Measurements from ENCODE around the gene C6orf120.
A peak's percentile ranks its signal among the peaks of the same experiment; 100 is the strongest.

C6orf120 gene

DNA sequence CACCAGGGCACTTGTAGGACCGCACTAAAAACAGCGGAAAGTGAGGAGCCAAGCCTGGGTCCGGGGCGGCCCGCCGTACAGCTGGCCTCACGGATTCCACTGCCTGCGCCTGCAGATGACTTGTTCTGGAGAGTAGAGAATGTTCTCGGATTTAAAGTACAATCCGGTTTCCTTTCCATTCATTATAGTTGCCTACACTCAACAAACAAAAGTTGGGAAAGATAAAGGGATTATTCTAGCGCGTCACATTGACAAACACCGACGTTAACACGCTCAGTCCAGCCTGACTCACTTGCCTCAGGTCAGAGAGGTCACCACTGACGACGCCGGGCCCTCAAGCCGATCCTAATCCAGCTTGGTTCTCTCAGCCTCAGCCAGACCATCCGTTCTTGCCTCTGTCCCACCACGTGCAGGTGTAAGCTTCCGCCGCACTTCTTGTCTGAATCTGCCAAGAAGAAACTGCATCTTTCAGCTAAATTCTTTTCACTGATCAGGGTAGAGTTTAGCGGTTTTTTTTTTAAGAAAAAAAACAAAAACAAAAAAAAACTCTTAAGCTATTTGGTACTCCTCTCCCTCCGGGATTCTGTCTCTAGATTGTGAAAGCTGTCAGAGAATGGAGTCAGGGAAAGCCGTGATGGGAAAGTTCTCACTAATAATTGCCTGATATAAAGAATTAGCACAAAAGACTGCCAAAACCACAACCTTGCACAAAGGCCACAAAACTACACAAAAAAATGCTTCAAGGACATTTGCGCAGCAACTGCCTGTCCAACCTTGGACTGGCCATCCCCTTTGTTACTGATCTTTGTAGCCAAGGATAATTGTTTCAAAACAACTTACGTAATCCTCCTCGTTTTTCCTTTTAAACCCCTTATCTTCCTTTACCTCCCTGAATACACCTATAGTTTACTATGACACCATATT lies 23.5 kb downstream of the C6orf120 start:
- DNase-seq: peak; percentile 13 to 39

DNA sequence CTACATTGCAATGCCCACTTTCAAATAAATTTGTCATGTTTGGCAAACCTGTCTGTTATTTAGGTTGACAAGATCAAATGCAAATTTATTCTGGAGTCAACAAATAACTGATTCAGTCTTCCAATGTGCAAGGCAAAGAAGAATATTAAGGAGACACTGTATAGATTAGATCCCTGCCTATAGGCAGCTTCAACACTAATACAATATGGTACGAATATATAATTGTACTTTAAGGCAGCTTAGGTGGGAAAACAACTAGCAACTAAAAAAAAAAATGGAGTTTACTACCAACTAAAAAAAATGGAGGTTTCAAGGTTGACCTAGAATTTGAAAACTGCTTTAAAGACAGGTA lies 24.1 kb downstream of the C6orf120 start:
- no peak for DNase-seq

DNA sequence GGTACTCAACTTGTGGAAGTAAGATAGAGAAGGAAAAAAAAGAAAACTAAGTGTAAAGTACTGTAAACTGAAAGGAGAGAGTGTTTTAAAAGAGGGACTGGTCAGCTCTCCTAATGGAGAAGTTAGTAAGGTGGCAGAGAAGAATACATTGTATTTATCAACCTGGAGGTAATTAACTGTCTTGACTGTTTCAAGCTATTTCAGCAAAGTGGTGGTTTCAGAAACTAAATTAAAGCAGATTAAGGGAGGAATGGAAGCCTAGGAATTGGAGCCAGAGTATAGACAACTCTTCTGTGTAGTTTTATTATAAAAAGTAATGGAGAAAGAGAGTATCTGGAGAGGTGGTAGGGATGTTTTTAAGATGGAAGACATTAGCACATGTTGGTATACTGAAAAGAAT lies 25.0 kb downstream of the C6orf120 start:
- DNase-seq: no peak

DNA sequence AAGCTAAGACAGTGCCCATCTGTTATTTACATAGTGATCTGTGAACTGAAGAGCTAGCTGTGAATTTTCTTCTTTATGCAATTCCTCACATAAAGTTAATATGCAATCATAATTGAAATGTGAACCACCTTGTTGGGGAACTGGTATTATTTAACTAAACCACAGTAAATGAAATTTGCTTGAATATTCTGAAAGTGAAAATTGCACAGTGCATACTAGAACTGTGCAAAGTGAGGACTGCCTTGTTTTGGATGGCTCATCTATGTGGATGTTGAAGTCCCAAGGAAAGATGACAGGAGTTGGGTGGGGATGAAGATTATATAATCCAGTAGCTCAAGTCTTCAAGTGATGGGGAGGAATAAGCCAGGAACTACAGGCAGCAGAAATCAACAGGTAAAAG lies 28.0 kb downstream of the C6orf120 start:
- no peak for DNase-seq

DNA sequence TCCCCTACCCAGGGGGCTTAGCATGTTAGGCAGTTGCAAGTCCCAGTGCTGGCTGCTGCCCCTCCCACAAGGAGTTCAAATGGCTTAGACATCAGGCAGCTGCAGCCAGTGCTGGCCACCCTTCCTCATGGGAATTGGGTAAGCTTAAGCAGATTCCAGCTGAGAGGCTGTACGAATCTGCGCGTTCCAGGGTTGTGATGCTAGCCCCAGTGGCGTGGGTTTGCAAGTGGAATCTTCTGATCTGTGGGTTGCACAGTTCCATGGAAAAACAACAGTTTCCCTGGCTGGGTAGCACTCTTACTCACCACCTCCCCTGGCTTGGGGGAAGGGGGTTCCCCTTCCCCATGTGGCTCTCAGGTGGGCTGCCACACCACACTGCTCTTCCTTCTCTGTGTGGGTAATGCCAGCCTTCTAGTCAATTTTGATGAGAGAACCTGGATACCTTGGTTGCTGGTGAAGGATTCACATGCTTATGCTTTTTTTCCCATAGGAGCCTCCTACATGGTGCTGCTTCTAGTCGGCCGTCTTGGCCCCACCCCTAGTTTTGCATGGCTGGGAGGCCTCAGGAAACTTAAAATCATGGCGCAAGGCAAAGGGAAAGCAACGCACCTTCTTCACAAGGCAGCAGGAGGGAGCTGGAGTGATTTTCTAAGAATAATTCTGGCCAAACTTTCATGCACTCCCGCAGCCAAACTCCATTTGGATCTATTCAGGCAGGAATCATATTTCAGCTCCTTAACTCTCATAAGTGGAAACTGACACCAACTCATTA lies 36.5 kb downstream of the C6orf120 start:
- no peak for DNase-seq

DNA sequence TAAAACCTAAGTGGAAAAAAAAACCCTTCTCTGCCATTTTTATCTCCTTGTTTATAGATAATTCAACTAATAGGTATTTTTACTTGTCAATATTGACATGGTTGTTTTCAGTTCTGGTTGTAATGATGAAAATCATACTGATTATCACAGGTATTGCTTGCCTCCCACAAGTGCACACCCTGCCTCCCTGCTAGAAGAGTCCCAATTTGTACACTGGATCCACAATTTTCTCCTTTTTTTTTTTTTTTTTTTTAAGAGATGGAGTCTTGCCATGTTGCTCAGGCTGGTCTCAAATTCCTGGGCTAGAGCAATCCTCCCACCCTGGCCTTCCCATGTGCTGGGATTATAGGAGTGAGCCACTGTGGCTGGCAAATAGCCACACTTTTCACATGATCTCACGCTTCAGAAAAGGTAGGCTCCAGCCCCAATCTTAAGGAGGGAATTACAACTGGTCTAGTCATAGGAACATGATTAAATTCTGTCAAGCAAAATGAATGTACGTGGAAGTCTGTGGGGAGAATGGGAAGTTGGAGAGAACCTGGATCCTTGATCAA lies 37.1 kb downstream of the C6orf120 start:
- no peak for DNase-seq

DNA sequence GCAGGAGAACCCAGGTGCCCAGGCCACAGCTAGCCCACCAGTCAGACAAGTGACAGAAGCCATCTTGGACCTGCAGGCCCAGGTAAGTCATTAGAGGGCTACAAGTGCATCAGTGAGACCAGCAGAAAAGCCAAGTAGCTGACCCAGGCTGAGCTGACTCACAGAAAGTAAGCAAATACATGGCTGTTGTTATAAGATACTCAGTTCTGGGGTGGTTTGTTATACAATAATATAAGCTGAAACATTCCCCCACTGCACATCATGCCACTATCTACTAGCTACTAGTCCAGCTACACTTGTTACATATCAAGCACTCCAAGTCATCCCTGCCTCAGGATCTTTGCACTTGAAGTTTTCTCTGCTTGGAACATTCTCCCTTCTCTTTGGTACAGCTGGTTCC lies 39.4 kb downstream of the C6orf120 start:
- DNase-seq: no peak

DNA sequence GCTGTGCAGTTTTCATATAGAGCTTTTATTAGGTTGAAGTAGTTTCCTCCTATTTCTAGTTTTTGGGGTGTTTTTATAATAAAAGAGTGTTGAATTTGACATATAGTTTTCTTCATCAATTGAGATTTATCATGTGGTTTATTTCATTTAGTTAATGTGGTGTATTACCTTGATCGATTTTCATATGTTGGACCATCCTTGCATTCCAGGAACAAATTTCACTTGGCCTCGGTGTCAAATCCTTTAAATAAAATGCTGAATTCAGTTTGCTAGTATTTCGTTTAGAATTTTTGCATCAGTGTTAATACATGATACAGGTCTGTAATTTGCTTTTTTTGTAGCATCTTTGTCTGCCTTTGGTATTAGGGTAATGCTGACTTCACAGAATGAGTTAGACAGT lies 43.5 kb downstream of the C6orf120 start:
- no peak for DNase-seq

DNA sequence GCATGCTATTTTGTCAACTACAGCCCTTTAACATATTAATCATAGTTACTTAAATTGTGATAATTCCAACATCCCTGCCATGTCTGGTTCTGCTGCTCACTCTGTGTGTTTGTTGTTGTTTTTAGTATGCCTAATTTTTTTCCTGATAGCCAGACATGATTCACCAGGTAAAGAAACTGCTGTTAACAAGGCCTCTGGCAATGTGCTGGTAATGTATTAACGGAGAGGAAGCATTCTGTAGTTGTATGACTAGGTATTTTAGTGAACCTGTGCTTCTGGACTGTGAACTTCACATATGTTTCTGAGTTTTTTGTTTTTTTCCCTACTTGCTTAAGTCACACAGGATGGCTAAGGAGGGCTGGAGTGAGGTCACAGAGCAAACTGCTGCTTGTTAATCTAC lies 44.6 kb downstream of the C6orf120 start:
- no peak for DNase-seq

DNA sequence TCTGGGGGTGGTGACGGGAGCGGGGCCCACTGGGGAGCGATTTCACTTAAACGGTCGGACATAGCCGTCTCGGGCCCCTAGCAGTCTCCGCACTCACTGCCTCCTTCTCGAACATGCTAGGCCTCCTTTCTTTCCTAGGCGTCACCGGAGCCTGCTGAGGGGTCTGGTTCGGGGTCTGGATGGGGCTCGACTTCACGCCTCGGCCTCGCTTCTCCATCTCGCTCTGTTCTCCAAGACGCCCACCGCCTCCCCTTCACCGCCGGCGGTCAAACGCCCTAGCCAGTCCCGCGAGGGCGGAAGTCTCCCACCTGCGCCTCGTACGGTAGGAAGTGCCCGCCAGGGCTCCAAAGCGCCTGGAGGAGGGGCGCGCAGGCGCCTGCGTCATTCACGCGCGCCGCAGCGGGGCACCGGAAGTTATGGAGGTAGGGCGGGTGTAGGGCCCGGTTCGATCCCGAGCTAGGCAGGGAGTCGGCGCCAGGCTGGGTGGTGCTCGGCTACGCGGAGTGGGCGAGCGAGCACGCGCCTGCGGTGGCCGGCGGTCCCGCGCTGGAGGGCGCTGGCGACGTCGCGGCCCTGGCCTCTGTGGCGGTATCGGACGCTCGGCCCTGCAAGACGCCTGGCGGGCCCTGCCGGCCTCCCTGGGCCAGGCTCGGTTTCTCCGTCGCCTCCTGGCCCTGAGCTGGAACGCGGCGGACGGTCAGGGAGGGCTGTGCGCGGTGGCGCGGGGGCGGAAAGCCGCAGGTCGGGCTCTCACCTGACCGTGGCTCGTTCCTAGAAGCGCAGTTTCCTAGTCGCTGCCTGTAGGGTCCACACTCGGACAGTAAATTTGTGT lies 49.5 kb downstream of the C6orf120 start, which contains the start of the genes DYNLT2 and ERMARD:
DYNLT2 (minus strand) TSS at position 331 of the 832 bp plus-strand sequence; CDS start at position 217, 114 bp downstream.
ERMARD (plus strand) TSS at position 381 of the 832 bp plus-strand sequence; CDS start at position 417, 36 bp downstream.
- peak; percentile 96 to 97 for DNase-seq

DNA sequence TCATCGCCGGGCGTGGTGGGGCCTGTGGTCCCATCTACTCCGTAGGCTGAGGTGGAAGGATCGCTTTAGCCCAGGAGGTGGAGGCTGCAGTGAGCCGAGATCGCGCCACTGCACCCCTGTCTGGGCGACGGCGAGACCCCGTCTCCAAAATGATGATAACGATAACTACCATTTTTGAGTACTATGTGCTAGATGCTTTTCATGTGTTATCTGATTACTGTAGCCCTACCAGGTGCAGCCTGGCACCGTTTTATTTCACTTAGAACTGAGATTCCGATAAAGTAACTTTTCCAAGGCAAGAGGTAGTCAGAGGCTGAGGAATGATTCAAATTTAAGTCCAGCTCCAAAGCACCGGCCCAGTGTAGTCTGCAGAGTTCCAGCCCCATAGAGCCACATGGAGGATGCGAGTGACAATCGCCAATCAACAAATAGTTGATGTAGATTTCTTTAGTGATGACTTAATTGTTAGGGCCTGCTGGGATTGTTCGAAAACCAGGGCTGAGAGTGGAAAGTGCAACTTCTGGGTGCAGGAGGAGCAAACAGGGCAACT lies 50.2 kb downstream of the C6orf120 start:
- peak; percentile 4 to 6 for DNase-seq
